HCT116 (cell line): ENCODE results near the gene MTA3.

Experiments used
- CBX3 ChIP-seq: IDR thresholded peaks from 2 replicates; pipeline ENCODE4 v1.6.1; 2012; ENCODE audit warnings: low read depth
- ELF1 ChIP-seq: IDR thresholded peaks from 2 replicates; pipeline ENCODE4 v1.6.1; 2012; ENCODE audit warnings: low read depth, borderline replicate concordance
- JUND ChIP-seq: IDR thresholded peaks from 2 replicates; pipeline ENCODE4 v1.6.1; 2012
- POLR2A ChIP-seq: IDR thresholded peaks from 2 replicates; pipeline ENCODE4 v1.7.0; 2011; ENCODE audit warnings: borderline replicate concordance; ENCODE audit not compliant: insufficient read depth, insufficient read length; ENCODE audit errors: extremely low read depth
- POLR2AphosphoS5 ChIP-seq: IDR thresholded peaks from 2 replicates; pipeline ENCODE4 v1.6.1; 2011; ENCODE audit warnings: mild to moderate bottlenecking, low read depth, low read length, moderate library complexity
- RAD21 ChIP-seq: IDR thresholded peaks from 2 replicates; pipeline ENCODE4 v1.6.1; 2012; ENCODE audit warnings: low read depth, mild to moderate bottlenecking
- SRF ChIP-seq: IDR thresholded peaks from 2 replicates; pipeline ENCODE4 v1.6.1; 2012; ENCODE audit warnings: low read depth
- YY1 ChIP-seq: IDR thresholded peaks from 2 replicates; pipeline ENCODE4 v1.6.1; 2011; ENCODE audit warnings: low read length, low read depth, moderate library complexity, mild to moderate bottlenecking; ENCODE audit not compliant: insufficient replicate concordance; ENCODE audit errors: extremely low read depth
- TF ChIP-seq, protein P1 (sequence below), 3 experiments: fragments of 200-600 bp in 1 of 3; sonication (generic) in 1 of 3; IDR thresholded peaks in 2 of 3; conservative IDR thresholded peaks in 1 of 3; 2 replicates each; pipeline ENCODE4 v1.5.1; 2012 to 2017; ENCODE audit warnings: low read depth in 2 of 3, low read length in 2 of 3, antibody characterized with exemption in 1 of 3, borderline replicate concordance in 1 of 3, control low read depth in 1 of 3, mild to moderate bottlenecking in 1 of 3, mixed read lengths in 1 of 3, mixed run types in 1 of 3, moderate library complexity in 1 of 3; ENCODE audit not compliant: insufficient read depth in 1 of 3
- TF ChIP-seq, protein P2 (sequence below): IDR thresholded peaks from 2 replicates; pipeline ENCODE4 v1.6.1; 2012
- TF ChIP-seq, protein P3 (sequence below): IDR thresholded peaks from 2 replicates; pipeline ENCODE4 v1.6.1; 2012; ENCODE audit warnings: low read depth

DNA sequence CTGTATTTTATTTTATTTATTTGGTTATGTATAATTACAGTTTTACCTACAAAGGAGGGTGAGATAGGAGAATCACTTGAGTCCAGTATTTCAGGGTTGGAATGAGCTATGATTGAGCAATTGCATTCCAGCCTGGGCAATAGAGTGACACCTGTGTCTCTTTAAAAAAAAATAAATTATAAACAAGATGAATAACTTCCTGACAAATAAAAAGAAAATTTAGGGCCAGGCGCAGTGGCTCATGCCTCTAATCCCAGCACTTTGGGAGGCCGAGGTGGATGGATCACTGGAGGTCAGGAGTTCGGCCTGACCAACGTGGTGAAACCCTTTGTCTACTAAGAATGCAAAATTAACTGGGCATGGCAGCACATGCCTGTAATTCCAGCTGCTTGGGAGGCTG, 17.3 kb downstream of the MTA3 start:
- TF ChIP-seq, protein P1, sequence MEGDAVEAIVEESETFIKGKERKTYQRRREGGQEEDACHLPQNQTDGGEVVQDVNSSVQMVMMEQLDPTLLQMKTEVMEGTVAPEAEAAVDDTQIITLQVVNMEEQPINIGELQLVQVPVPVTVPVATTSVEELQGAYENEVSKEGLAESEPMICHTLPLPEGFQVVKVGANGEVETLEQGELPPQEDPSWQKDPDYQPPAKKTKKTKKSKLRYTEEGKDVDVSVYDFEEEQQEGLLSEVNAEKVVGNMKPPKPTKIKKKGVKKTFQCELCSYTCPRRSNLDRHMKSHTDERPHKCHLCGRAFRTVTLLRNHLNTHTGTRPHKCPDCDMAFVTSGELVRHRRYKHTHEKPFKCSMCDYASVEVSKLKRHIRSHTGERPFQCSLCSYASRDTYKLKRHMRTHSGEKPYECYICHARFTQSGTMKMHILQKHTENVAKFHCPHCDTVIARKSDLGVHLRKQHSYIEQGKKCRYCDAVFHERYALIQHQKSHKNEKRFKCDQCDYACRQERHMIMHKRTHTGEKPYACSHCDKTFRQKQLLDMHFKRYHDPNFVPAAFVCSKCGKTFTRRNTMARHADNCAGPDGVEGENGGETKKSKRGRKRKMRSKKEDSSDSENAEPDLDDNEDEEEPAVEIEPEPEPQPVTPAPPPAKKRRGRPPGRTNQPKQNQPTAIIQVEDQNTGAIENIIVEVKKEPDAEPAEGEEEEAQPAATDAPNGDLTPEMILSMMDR (IDR thresholded peaks at IDR 0.05 in 2 of 3, conservative IDR thresholded peaks at IDR 0.05 in 1 of 3; ENCODE audit: borderline replicate concordance in 1 of 3, insufficient read depth in 1 of 3, low read depth in 2 of 3, low read length in 2 of 3): no peak
- no peak for TF ChIP-seq POLR2A
- TF ChIP-seq JUND: no peak
- no peak for TF ChIP-seq YY1
- TF ChIP-seq, protein P2, sequence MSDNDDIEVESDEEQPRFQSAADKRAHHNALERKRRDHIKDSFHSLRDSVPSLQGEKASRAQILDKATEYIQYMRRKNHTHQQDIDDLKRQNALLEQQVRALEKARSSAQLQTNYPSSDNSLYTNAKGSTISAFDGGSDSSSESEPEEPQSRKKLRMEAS: no peak
- no peak for TF ChIP-seq SRF
- no peak for TF ChIP-seq POLR2AphosphoS5
- TF ChIP-seq RAD21: no peak
- TF ChIP-seq ELF1: no peak
- TF ChIP-seq, protein P3, sequence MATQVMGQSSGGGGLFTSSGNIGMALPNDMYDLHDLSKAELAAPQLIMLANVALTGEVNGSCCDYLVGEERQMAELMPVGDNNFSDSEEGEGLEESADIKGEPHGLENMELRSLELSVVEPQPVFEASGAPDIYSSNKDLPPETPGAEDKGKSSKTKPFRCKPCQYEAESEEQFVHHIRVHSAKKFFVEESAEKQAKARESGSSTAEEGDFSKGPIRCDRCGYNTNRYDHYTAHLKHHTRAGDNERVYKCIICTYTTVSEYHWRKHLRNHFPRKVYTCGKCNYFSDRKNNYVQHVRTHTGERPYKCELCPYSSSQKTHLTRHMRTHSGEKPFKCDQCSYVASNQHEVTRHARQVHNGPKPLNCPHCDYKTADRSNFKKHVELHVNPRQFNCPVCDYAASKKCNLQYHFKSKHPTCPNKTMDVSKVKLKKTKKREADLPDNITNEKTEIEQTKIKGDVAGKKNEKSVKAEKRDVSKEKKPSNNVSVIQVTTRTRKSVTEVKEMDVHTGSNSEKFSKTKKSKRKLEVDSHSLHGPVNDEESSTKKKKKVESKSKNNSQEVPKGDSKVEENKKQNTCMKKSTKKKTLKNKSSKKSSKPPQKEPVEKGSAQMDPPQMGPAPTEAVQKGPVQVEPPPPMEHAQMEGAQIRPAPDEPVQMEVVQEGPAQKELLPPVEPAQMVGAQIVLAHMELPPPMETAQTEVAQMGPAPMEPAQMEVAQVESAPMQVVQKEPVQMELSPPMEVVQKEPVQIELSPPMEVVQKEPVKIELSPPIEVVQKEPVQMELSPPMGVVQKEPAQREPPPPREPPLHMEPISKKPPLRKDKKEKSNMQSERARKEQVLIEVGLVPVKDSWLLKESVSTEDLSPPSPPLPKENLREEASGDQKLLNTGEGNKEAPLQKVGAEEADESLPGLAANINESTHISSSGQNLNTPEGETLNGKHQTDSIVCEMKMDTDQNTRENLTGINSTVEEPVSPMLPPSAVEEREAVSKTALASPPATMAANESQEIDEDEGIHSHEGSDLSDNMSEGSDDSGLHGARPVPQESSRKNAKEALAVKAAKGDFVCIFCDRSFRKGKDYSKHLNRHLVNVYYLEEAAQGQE: no peak
- TF ChIP-seq CBX3: no peak
